ENCODE results near the gene EAF2. TPM values are rescaled to one million over a fixed set of nuclear protein-coding genes. Genes with fewer than 3 reads are reported as not detected.

EAF2 gene
- total RNA-seq, 1 experiment from 2014 or later, result 2.7 TPM

DNA sequence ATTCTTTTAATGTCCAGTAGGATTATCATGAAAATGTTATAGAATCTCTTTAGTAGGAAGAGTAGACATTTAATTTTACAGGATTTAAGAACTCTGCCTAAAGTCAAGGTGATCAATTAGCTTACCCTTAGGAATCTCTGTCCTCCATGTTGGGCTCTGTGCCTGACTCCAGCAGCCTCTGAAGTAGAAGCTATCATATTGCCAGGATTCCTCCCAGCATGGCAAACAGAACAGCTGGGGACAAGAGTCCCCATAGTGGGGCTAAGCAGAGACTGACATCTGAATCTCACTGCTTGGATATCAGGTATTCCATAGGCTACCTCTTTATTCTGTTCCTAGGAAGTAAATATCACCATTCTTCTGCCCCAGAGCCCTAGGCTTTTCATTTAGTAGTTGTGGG lies 60.7 kb downstream of the EAF2 start:
- no peaks in the 10 kb centered on the region for H3K36me3 Mint-ChIP-seq (ENCODE audit: insufficient read depth, unreplicated experiment)
- TF ChIP-seq CTCF (IDR thresholded peaks at IDR 0.05; ENCODE audit: unreplicated experiment), result no peak
- DNase-seq (ENCODE audit: unreplicated experiment), result no peak
- ChIA-PET CTCF (interaction anchor here (0.6 to 1.3 kb wide), 3 partner anchors 11 to 20 kb away, joined by 3 read pairs; no protein-coding TSS in a partner anchor), POLR2A (interaction anchor here (1.1 kb wide), 1 partner anchor 79 kb away, joined by 4 read pairs; no protein-coding TSS in a partner anchor)
- H3K27me3 Mint-ChIP-seq (ENCODE audit: insufficient read depth, unreplicated experiment), result no peaks in the 10 kb centered on the region
- BruUV-seq (replicated peaks), result no TSS peak
- intact Hi-C loops (cut with micrococcal nuclease), result no loop called here
- H3K4me3 Mint-ChIP-seq (ENCODE audit: unreplicated experiment), result no peak overlapping the region
- no peak overlapping the region for H3K27ac Mint-ChIP-seq (ENCODE audit: low read depth, unreplicated experiment)
- H3K4me1 Mint-ChIP-seq (ENCODE audit: insufficient read depth, unreplicated experiment), result no peaks in the 10 kb centered on the region
- H3K9me3 Mint-ChIP-seq (ENCODE audit: unreplicated experiment), result no peaks in the 10 kb centered on the region

GRCh38 chr3:121896823-121897222 lies 61.8 kb downstream of the EAF2 start:
- Mint-ChIP-seq H3K27me3 (ENCODE audit: insufficient read depth, unreplicated experiment) (no peaks in the 10 kb centered on the region), H3K9me3 (ENCODE audit: unreplicated experiment) (no peaks in the 10 kb centered on the region), H3K36me3 (ENCODE audit: insufficient read depth, unreplicated experiment) (no peaks in the 10 kb centered on the region), H3K27ac (ENCODE audit: low read depth, unreplicated experiment) (no peak overlapping the region), H3K4me1 (ENCODE audit: insufficient read depth, unreplicated experiment) (no peaks in the 10 kb centered on the region), H3K4me3 (ENCODE audit: unreplicated experiment) (no peak overlapping the region)
- TF ChIP-seq CTCF (IDR thresholded peaks at IDR 0.05; ENCODE audit: unreplicated experiment), result no peak
- BruUV-seq (replicated peaks), result no TSS peak
- intact Hi-C loops (cut with micrococcal nuclease), result no loop called here
- DNase-seq (ENCODE audit: unreplicated experiment), result no peak
- ChIA-PET POLR2A (no interaction called here), CTCF (interaction anchor here (0.6 kb wide), 2 partner anchors 12 to 125 kb away, joined by 3 to 5 read pairs; no protein-coding TSS in a partner anchor)

DNA sequence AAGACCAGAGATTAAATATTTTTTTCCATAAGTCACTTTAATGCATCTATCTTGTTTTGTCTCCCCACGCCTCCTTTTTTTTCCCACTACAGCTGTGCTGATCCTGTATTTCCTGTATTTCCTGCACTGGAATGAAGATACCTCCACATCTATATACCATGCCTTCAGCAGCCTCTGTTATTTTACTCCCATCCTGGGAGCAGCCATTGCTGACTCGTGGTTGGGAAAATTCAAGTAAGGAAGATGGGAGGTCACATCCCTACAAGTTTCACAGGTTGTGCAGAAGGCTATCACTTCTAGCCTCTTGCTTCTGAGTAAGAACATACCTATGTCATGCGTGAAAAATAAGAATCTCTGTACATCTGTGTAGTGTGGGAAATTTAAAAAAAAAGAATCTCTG lies 62.3 kb downstream of the EAF2 start:
- no peak for TF ChIP-seq CTCF (IDR thresholded peaks at IDR 0.05; ENCODE audit: unreplicated experiment)
- Mint-ChIP-seq H3K4me3 (ENCODE audit: unreplicated experiment) (no peak overlapping the region), H3K9me3 (ENCODE audit: unreplicated experiment) (no peaks in the 10 kb centered on the region), H3K27ac (ENCODE audit: low read depth, unreplicated experiment) (no peak overlapping the region), H3K36me3 (ENCODE audit: insufficient read depth, unreplicated experiment) (no peaks in the 10 kb centered on the region), H3K4me1 (ENCODE audit: insufficient read depth, unreplicated experiment) (no peaks in the 10 kb centered on the region), H3K27me3 (ENCODE audit: insufficient read depth, unreplicated experiment) (no peaks in the 10 kb centered on the region)
- DNase-seq (ENCODE audit: unreplicated experiment), result no peak
- intact Hi-C loops (cut with micrococcal nuclease), result no loop called here
- no TSS peak for BruUV-seq (replicated peaks)
- CTCF ChIA-PET, result interaction anchor here (0.6 kb wide), 2 partner anchors 12 to 124 kb away, joined by 3 to 5 read pairs; no protein-coding TSS in a partner anchor
- POLR2A ChIA-PET, result no interaction called here

DNA sequence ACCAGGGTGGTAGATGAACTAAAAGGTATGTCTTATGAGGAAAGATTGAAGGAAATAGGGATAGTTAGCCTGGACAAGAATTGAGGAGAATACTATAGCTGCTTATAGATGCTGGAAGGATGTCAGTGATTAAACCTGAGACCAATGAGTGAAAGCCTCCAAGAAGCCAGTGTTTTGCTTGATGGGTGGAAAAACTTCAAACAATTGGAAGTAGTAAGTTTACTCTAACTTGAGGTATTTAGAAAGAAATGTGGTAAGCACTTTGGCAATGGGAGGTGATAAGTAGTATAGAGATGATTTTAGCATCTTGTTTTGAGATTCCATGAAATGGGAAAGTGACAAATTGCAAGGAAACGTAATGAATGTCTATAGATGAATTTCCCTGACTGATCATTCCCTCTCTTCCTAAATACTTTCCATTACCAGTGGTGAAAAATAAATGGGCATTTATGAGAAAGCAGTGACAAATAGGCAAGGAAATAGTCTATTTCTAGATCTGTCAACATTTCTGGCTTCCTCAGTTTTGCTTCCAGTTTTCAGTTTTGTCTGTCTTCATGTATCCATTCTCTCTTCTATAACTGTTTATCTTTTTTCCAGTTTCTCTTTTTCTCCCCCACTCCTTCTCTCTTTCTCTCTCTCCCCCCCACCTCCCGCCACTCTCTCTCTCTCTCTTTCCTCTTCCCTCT lies 78.4 kb downstream of the EAF2 start:
- no peak for TF ChIP-seq CTCF (IDR thresholded peaks at IDR 0.05; ENCODE audit: unreplicated experiment)
- Mint-ChIP-seq H3K27me3 (ENCODE audit: insufficient read depth, unreplicated experiment) (no peaks in the 10 kb centered on the region), H3K36me3 (ENCODE audit: insufficient read depth, unreplicated experiment) (peaks cover 3% of the 10 kb centered on the region), H3K4me3 (ENCODE audit: unreplicated experiment) (no peak overlapping the region), H3K4me1 (ENCODE audit: insufficient read depth, unreplicated experiment) (no peaks in the 10 kb centered on the region), H3K9me3 (ENCODE audit: unreplicated experiment) (peaks cover 4% of the 10 kb centered on the region), H3K27ac (ENCODE audit: low read depth, unreplicated experiment) (no peak overlapping the region)
- intact Hi-C loops (cut with micrococcal nuclease), result no loop called here
- POLR2A ChIA-PET, result no interaction called here
- no TSS peak for BruUV-seq (replicated peaks)
- CTCF ChIA-PET, result interaction anchor here (0.8 kb wide), 1 partner anchor 447 kb away, joined by 3 read pairs; no protein-coding TSS in a partner anchor
- DNase-seq (ENCODE audit: unreplicated experiment), result no peak
